WTC11 (cell line): ENCODE results near the gene NELL1. TPM values are rescaled to one million over a fixed set of nuclear protein-coding genes. Genes with fewer than 3 reads are reported as not detected.

Source experiments
- ATAC-seq: fragments of 200-7000 bp; cut with Tn5 transposase; 2 replicates; pipeline ENCODE4 v1.10.0; 2021; ENCODE audit warnings: mild to moderate bottlenecking, moderate library complexity
- CTCF ChIA-PET: fragments of 300-600 bp; sonication (Branson Sonifier 250); formaldehyde crosslinking; loops from one replicate; lab custom pipeline; 2021; ENCODE audit warnings: antibody characterized with exemption; lab: Charles Lee
- POLR2A ChIA-PET: fragments of 350-600 bp; sonication (Branson Sonifier 250); formaldehyde crosslinking; loops from one replicate; lab custom pipeline; 2021; ENCODE audit warnings: antibody characterized with exemption; lab: Charles Lee
- DNase-seq: peaks from one replicate; pipeline ENCODE4 v3.0.0; 2021; ENCODE audit warnings: low spot score
- H3K27ac Mint-ChIP-seq: 2 replicates; pipeline ENCODE4 v1.8.0; 2021; ENCODE audit warnings: mixed read lengths
- H3K27me3 Mint-ChIP-seq: 2 replicates; pipeline ENCODE4 v1.8.0; 2021; ENCODE audit warnings: low read depth, mild to moderate bottlenecking, moderate library complexity, mixed read lengths
- H3K36me3 Mint-ChIP-seq: 2 replicates; pipeline ENCODE4 v1.8.0; 2021; ENCODE audit warnings: mixed read lengths
- H3K4me1 Mint-ChIP-seq: 2 replicates; pipeline ENCODE4 v1.8.0; 2022; ENCODE audit warnings: mixed read lengths
- H3K4me3 Mint-ChIP-seq: 2 replicates; pipeline ENCODE4 v1.8.0; 2021; ENCODE audit warnings: mild to moderate bottlenecking, moderate library complexity, mixed read lengths
- H3K9me3 Mint-ChIP-seq: 2 replicates; pipeline ENCODE4 v1.8.0; 2021; ENCODE audit warnings: mixed read lengths
- CREB1 ChIP-seq: sonication (generic); formaldehyde crosslinking; IDR thresholded peaks from 2 replicates; pipeline ENCODE4 v1.8.0; 2023; ENCODE audit warnings: mild to moderate bottlenecking, missing genetic modification reagents
- CREM ChIP-seq: sonication (generic); formaldehyde crosslinking; IDR thresholded peaks from 2 replicates; pipeline ENCODE4 v1.8.1; 2022; ENCODE audit warnings: mild to moderate bottlenecking, missing genetic modification reagents, moderate library complexity
- E2F4 ChIP-seq: sonication (generic); formaldehyde crosslinking; IDR thresholded peaks from 2 replicates; pipeline ENCODE4 v1.8.1; 2022; ENCODE audit warnings: low read depth, mild to moderate bottlenecking, moderate library complexity, missing genetic modification reagents, borderline replicate concordance
- E2F5 ChIP-seq: sonication (generic); formaldehyde crosslinking; IDR thresholded peaks from 2 replicates; pipeline ENCODE4 v1.8.1; 2022; ENCODE audit warnings: mild to moderate bottlenecking, moderate library complexity, missing genetic modification reagents
- EMX1 ChIP-seq: fragments of 250-450 bp; sonication (Bioruptor Pico); IDR thresholded peaks from 2 replicates; pipeline ENCODE4 v1.8.0; 2021; ENCODE audit warnings: mild to moderate bottlenecking
- JUN ChIP-seq: sonication (generic); formaldehyde crosslinking; IDR thresholded peaks from 2 replicates; pipeline ENCODE4 v1.8.0; 2023; ENCODE audit warnings: mild to moderate bottlenecking, missing genetic modification reagents
- KAT7 ChIP-seq: sonication (generic); formaldehyde crosslinking; IDR thresholded peaks from 2 replicates; pipeline ENCODE4 v1.8.1; 2023; ENCODE audit warnings: missing genetic modification reagents, mild to moderate bottlenecking, borderline replicate concordance
- NFATC4 ChIP-seq: fragments of 250-450 bp; sonication (Bioruptor Pico); IDR thresholded peaks from 2 replicates; pipeline ENCODE4 v1.9.0; 2021; ENCODE audit warnings: mild to moderate bottlenecking
- RELA ChIP-seq: sonication (generic); formaldehyde crosslinking; IDR thresholded peaks from 2 replicates; pipeline ENCODE4 v1.8.1; 2022; ENCODE audit warnings: missing genetic modification reagents, mild to moderate bottlenecking, borderline replicate concordance
- SMAD3 ChIP-seq: sonication (generic); formaldehyde crosslinking; IDR thresholded peaks from 2 replicates; pipeline ENCODE4 v1.8.0; 2022; ENCODE audit warnings: missing genetic modification reagents, mild to moderate bottlenecking, borderline replicate concordance
- SOX15 ChIP-seq: fragments of 250-450 bp; sonication (Bioruptor Pico); IDR thresholded peaks from 2 replicates; pipeline ENCODE4 v1.9.0; 2021; ENCODE audit warnings: mild to moderate bottlenecking
- USF2 ChIP-seq: sonication (generic); formaldehyde crosslinking; IDR thresholded peaks from 2 replicates; pipeline ENCODE4 v1.8.1; 2023; ENCODE audit warnings: mild to moderate bottlenecking, missing genetic modification reagents, moderate library complexity
- ZNF232 ChIP-seq: sonication (generic); formaldehyde crosslinking; IDR thresholded peaks from 2 replicates; pipeline ENCODE4 v1.8.0; 2022; ENCODE audit warnings: mild to moderate bottlenecking, missing genetic modification reagents
- ZNF671 ChIP-seq: fragments of 250-450 bp; sonication (Bioruptor Pico); IDR thresholded peaks from 2 replicates; pipeline ENCODE4 v1.8.0; 2021; ENCODE audit warnings: mild to moderate bottlenecking
- total RNA-seq: library from RNA; stranded (reverse); gene quantifications from 3 replicates; pipeline ENCODE4 v1.2.3, GENCODE V29; 2021
- TF ChIP-seq, protein P1 (sequence below): sonication (generic); formaldehyde crosslinking; conservative IDR thresholded peaks from 2 replicates; pipeline ENCODE4 v1.8.1; 2023; ENCODE audit warnings: mild to moderate bottlenecking, low read depth, missing genetic modification reagents, moderate library complexity
- TF ChIP-seq, protein P2 (sequence below): sonication (generic); formaldehyde crosslinking; IDR thresholded peaks from 2 replicates; pipeline ENCODE4 v1.8.0; 2023; ENCODE audit warnings: mild to moderate bottlenecking, missing genetic modification reagents
- TF ChIP-seq, protein P3 (sequence below): sonication (generic); formaldehyde crosslinking; IDR thresholded peaks from 2 replicates; pipeline ENCODE4 v1.8.1; 2022; ENCODE audit warnings: missing genetic modification reagents, borderline replicate concordance
- TF ChIP-seq, protein P4 (sequence below): fragments of 250-450 bp; sonication (Bioruptor Pico); IDR thresholded peaks from 2 replicates; pipeline ENCODE4 v1.9.0; 2021; ENCODE audit warnings: mild to moderate bottlenecking
- TF ChIP-seq, protein P5 (sequence below): sonication (generic); formaldehyde crosslinking; IDR thresholded peaks from 2 replicates; pipeline ENCODE4 v1.8.0; 2022; ENCODE audit warnings: mild to moderate bottlenecking, missing genetic modification reagents

NELL1 gene
- total RNA-seq, 1 experiment from 2014 or later, result 1.8 TPM

GRCh38 chr11:21414953-21415352, 745.6 kb downstream of the NELL1 start:
- H3K36me3 Mint-ChIP-seq, result no peaks in the 10 kb centered on the region
- no peak for TF ChIP-seq SOX15 (CRISPR knock-in tag)
- TF ChIP-seq E2F5 (CRISPR knock-in tag), result no peak
- TF ChIP-seq, protein P1, sequence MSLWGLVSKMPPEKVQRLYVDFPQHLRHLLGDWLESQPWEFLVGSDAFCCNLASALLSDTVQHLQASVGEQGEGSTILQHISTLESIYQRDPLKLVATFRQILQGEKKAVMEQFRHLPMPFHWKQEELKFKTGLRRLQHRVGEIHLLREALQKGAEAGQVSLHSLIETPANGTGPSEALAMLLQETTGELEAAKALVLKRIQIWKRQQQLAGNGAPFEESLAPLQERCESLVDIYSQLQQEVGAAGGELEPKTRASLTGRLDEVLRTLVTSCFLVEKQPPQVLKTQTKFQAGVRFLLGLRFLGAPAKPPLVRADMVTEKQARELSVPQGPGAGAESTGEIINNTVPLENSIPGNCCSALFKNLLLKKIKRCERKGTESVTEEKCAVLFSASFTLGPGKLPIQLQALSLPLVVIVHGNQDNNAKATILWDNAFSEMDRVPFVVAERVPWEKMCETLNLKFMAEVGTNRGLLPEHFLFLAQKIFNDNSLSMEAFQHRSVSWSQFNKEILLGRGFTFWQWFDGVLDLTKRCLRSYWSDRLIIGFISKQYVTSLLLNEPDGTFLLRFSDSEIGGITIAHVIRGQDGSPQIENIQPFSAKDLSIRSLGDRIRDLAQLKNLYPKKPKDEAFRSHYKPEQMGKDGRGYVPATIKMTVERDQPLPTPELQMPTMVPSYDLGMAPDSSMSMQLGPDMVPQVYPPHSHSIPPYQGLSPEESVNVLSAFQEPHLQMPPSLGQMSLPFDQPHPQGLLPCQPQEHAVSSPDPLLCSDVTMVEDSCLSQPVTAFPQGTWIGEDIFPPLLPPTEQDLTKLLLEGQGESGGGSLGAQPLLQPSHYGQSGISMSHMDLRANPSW (CRISPR knock-in tag), result no peak
- TF ChIP-seq, protein P2, sequence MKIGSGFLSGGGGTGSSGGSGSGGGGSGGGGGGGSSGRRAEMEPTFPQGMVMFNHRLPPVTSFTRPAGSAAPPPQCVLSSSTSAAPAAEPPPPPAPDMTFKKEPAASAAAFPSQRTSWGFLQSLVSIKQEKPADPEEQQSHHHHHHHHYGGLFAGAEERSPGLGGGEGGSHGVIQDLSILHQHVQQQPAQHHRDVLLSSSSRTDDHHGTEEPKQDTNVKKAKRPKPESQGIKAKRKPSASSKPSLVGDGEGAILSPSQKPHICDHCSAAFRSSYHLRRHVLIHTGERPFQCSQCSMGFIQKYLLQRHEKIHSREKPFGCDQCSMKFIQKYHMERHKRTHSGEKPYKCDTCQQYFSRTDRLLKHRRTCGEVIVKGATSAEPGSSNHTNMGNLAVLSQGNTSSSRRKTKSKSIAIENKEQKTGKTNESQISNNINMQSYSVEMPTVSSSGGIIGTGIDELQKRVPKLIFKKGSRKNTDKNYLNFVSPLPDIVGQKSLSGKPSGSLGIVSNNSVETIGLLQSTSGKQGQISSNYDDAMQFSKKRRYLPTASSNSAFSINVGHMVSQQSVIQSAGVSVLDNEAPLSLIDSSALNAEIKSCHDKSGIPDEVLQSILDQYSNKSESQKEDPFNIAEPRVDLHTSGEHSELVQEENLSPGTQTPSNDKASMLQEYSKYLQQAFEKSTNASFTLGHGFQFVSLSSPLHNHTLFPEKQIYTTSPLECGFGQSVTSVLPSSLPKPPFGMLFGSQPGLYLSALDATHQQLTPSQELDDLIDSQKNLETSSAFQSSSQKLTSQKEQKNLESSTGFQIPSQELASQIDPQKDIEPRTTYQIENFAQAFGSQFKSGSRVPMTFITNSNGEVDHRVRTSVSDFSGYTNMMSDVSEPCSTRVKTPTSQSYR (CRISPR knock-in tag), result no peak
- no peak for TF ChIP-seq E2F4
- TF ChIP-seq ZNF232 (CRISPR knock-in tag), result no peak
- TF ChIP-seq SMAD3 (CRISPR knock-in tag), result no peak
- no peak for TF ChIP-seq JUN (CRISPR knock-in tag)
- no peak for TF ChIP-seq CREM (CRISPR knock-in tag)
- no peak for TF ChIP-seq RELA
- TF ChIP-seq USF2 (CRISPR knock-in tag), result no peak
- POLR2A ChIA-PET, result no interaction called here
- no peaks in the 10 kb centered on the region for H3K9me3 Mint-ChIP-seq
- H3K27ac Mint-ChIP-seq, result no peak overlapping the region
- ATAC-seq (no peak), DNase-seq (no peak)
- H3K27me3 Mint-ChIP-seq, result no peaks in the 10 kb centered on the region
- CTCF ChIA-PET, result no interaction called here
- H3K4me3 Mint-ChIP-seq, result no peak overlapping the region
- peaks cover 19% of the 10 kb centered on the region for H3K4me1 Mint-ChIP-seq

DNA sequence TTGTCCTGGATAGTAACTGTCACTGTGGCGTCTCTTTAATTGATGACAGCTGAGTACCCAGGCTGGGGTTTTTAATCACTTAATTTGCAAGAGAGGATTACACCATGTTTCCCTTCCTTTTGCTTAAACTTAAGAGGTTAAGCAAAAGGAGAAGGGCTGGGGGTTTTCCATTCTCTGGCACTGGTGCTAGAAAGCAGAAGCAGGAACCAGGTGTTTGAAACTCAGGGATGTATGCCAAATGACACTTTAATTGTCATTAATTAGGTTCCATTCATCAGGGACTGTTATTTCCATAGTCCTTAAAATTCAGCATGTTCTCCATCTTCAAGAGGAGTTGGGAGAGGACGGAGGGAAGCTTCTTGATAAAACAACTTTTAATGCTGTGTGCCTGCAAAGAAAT, 746.2 kb downstream of the NELL1 start:
- CTCF ChIA-PET, result no interaction called here
- no peak for DNase-seq
- no peak for ATAC-seq
- no peak overlapping the region for H3K4me3 Mint-ChIP-seq
- H3K27me3 Mint-ChIP-seq, result no peaks in the 10 kb centered on the region
- no peak overlapping the region for H3K27ac Mint-ChIP-seq
- POLR2A ChIA-PET, result no interaction called here
- peaks cover 19% of the 10 kb centered on the region for H3K4me1 Mint-ChIP-seq
- no peaks in the 10 kb centered on the region for H3K36me3 Mint-ChIP-seq
- no peaks in the 10 kb centered on the region for H3K9me3 Mint-ChIP-seq
- TF ChIP-seq, protein P3, sequence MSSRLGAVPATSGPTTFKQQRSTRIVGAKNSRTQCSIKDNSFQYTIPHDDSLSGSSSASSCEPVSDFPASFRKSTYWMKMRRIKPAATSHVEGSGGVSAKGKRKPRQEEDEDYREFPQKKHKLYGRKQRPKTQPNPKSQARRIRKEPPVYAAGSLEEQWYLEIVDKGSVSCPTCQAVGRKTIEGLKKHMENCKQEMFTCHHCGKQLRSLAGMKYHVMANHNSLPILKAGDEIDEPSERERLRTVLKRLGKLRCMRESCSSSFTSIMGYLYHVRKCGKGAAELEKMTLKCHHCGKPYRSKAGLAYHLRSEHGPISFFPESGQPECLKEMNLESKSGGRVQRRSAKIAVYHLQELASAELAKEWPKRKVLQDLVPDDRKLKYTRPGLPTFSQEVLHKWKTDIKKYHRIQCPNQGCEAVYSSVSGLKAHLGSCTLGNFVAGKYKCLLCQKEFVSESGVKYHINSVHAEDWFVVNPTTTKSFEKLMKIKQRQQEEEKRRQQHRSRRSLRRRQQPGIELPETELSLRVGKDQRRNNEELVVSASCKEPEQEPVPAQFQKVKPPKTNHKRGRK, result no peak
- no peak for TF ChIP-seq ZNF671 (CRISPR knock-in tag)
- no peak for TF ChIP-seq EMX1 (CRISPR knock-in tag)
- TF ChIP-seq USF2 (CRISPR knock-in tag), result no peak
- TF ChIP-seq, protein P4, sequence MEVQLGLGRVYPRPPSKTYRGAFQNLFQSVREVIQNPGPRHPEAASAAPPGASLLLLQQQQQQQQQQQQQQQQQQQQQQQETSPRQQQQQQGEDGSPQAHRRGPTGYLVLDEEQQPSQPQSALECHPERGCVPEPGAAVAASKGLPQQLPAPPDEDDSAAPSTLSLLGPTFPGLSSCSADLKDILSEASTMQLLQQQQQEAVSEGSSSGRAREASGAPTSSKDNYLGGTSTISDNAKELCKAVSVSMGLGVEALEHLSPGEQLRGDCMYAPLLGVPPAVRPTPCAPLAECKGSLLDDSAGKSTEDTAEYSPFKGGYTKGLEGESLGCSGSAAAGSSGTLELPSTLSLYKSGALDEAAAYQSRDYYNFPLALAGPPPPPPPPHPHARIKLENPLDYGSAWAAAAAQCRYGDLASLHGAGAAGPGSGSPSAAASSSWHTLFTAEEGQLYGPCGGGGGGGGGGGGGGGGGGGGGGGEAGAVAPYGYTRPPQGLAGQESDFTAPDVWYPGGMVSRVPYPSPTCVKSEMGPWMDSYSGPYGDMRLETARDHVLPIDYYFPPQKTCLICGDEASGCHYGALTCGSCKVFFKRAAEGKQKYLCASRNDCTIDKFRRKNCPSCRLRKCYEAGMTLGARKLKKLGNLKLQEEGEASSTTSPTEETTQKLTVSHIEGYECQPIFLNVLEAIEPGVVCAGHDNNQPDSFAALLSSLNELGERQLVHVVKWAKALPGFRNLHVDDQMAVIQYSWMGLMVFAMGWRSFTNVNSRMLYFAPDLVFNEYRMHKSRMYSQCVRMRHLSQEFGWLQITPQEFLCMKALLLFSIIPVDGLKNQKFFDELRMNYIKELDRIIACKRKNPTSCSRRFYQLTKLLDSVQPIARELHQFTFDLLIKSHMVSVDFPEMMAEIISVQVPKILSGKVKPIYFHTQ (CRISPR knock-in tag), result no peak
- TF ChIP-seq, protein P5, sequence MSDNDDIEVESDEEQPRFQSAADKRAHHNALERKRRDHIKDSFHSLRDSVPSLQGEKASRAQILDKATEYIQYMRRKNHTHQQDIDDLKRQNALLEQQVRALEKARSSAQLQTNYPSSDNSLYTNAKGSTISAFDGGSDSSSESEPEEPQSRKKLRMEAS (CRISPR knock-in tag), result no peak
- no peak for TF ChIP-seq NFATC4 (CRISPR knock-in tag)
- TF ChIP-seq KAT7 (CRISPR knock-in tag), result no peak
- no peak for TF ChIP-seq ZNF232 (CRISPR knock-in tag)
- TF ChIP-seq CREB1 (CRISPR knock-in tag), result no peak
